GM18873 (cell line): ENCODE results near the gene CDCA4.

Experiments
- ATAC-seq: cut with Tn5 transposase; IDR thresholded peaks from one replicate; pipeline ENCODE4 v1.9.1; 2021; ENCODE audit warnings: mild to moderate bottlenecking, moderate library complexity, moderate number of reproducible peaks; ENCODE audit not compliant: unreplicated experiment, low FRiP score

The CDCA4 gene

GRCh38 chr14:104968153-104968527 lies 52.7 kb downstream of the CDCA4 start:
- ATAC-seq = no peak

GRCh38 chr14:104967386-104968152 lies 53.3 kb downstream of the CDCA4 start:
- no peak for ATAC-seq

- ATAC-seq = no peak
These were observed 53.9 kb downstream of the CDCA4 start for GRCh38 chr14:104966981-104967385.

- ATAC-seq = no peak
These were observed 54.5 kb downstream of the CDCA4 start for GRCh38 chr14:104966261-104966865.

- ATAC-seq = no peak
These were observed 55.2 kb downstream of the CDCA4 start for GRCh38 chr14:104965561-104966231.

- no peak for ATAC-seq
These were observed 56.3 kb downstream of the CDCA4 start for GRCh38 chr14:104964546-104964945.
